ENCODE measurements around the gene NXN.

DNA sequence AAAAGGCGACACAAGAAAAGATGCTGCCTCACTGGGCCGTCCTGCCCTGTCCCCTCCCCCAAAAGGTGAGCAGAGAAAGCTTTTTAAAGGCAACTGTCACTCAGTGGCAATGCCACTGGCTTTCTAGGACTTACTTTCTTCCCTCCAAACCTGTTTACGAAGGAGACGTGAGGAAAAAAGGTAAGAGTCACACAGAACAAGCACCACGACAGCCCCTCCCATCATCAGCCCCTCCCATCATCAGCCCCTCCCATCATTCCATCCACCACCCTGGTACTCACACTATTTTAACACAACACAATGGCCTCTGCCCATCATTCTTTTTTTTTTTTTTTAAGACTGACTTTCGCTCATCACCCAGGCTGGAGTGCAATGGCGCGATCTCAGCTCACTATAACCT is 77.1 kb downstream of the NXN start:
- no peak for TF ChIP-seq CTCF (IDR thresholded peaks at IDR 0.05)
- TF ChIP-seq POLR2A (IDR thresholded peaks at IDR 0.05) = no peak
